K562 (cell line): Measurements from ENCODE around the gene PA2G4. TPM values are rescaled to one million over a fixed set of nuclear protein-coding genes. Genes with fewer than 3 reads are reported as not detected.

Experiments
- BRF1 ChIP-seq: IDR thresholded peaks from 3 replicates; pipeline ENCODE4 v1.6.1; 2011; ENCODE audit warnings: borderline replicate concordance, mild to moderate bottlenecking; ENCODE audit not compliant: insufficient read length; ENCODE audit errors: extremely low read depth
- E2F4 ChIP-seq: sonication (generic); formaldehyde crosslinking; IDR thresholded peaks from 2 replicates; pipeline ENCODE4 v1.8.0; 2022; ENCODE audit warnings: mild to moderate bottlenecking, low read depth, missing genetic modification reagents
- EHMT2 ChIP-seq: fragments of 450-650 bp; IDR thresholded peaks from 2 replicates; pipeline ENCODE4 v1.6.1; 2018; ENCODE audit warnings: antibody characterized with exemption
- ILF3 ChIP-seq: fragments of 450-650 bp; IDR thresholded peaks from 2 replicates; pipeline ENCODE4 v1.6.1; 2018; ENCODE audit warnings: antibody characterized with exemption, mild to moderate bottlenecking, moderate library complexity, borderline replicate concordance
- NR3C1 ChIP-seq: sonication (generic); formaldehyde crosslinking; IDR thresholded peaks from 2 replicates; pipeline ENCODE4 v1.8.1; 2022; ENCODE audit warnings: missing genetic modification reagents
- RFX7 ChIP-seq: fragments of 250-450 bp; sonication (Bioruptor Pico); IDR thresholded peaks from 2 replicates; pipeline ENCODE4 v1.5.1; 2021; ENCODE audit warnings: mild to moderate bottlenecking
- RREB1 ChIP-seq: fragments of 250-450 bp; sonication (Bioruptor Pico); IDR thresholded peaks from 2 replicates; pipeline ENCODE4 v1.4.0; 2020
- SAP30 ChIP-seq: fragments of 200-600 bp; sonication (generic); IDR thresholded peaks from 2 replicates; pipeline ENCODE4 v1.6.1; 2012; ENCODE audit warnings: borderline replicate concordance, low read depth, mild to moderate bottlenecking, moderate library complexity, low read length, control low read depth, inconsistent platforms; ENCODE audit not compliant: insufficient read depth, poor library complexity, severe bottlenecking
- TRIM24 ChIP-seq, 2 experiments: fragments of 450-650 bp; IDR thresholded peaks; 2 replicates each; pipeline ENCODE4 v1.6.1; 2016
- ZNF347 ChIP-seq: fragments of 450-650 bp; formaldehyde crosslinking; IDR thresholded peaks from 2 replicates; pipeline ENCODE4 v1.4.0; 2020; ENCODE audit warnings: low read depth, mild to moderate bottlenecking, moderate library complexity
- polyA plus RNA-seq, 8 experiments: library from polyadenylated mRNA; depleted of rRNA in 4 of 8; stranded (reverse) in 5 of 8; unstranded in 3 of 8; fragments of >200 nt; fragmentation: Nextera tagmentation in 2 of 8; fragmentation: Illumina TruSeq in 1 of 8; extraction: Ambion mirVana in 2 of 8; extraction: Trizol in 1 of 8; gene quantifications; 2 replicates each; pipeline versions ENCODE4 v1.2.1 to v1.2.3, GENCODE V29; 2011 to 2014; ENCODE audit warnings: inconsistent platforms in 1 of 8, missing spikeins in 1 of 8
- total RNA-seq, 7 experiments: library from RNA; depleted of rRNA in 6 of 7; stranded (reverse); fragments of >200 nt in 6 of 7; fragmentation: Illumina TruSeq in 2 of 7; extraction: Trizol in 2 of 7; gene quantifications; 2 replicates each; pipeline versions ENCODE4 v1.2.1 to v1.2.3, GENCODE V29; 2011 to 2021; ENCODE audit warnings: low replicate concordance in 1 of 7
- TF ChIP-seq, protein P1 (sequence below), 2 experiments: fragments of 450-650 bp; IDR thresholded peaks; 2 replicates each; pipeline ENCODE4 v1.6.1; 2016; ENCODE audit warnings: mild to moderate bottlenecking in 2 of 2, borderline replicate concordance in 1 of 2, low read depth in 1 of 2, moderate library complexity in 1 of 2

The PA2G4 gene
- total and polyA plus RNA-seq, 9 of the 15 experiments (the other 6 are each of a cell fraction or from before 2014, with no cell fraction given), result 230 to 925 (median 638) TPM

- TF ChIP-seq ILF3 (peak; percentile 73; the same call in 1 of the 2 replicates), RFX7 (CRISPR knock-in tag) (peak; percentile 61; the same call in 1 of the 2 replicates), NR3C1 (CRISPR knock-in tag) (no peak), TRIM24 (IDR thresholded peaks at IDR 0.05) (peak in 1 of 2 experiments; percentile 24; a peak in 2 of 4 replicates), E2F4 (no peak; the same call in 1 of the 2 replicates), SAP30 (no peak), ZNF347 (CRISPR knock-in tag) (no peak), EHMT2 (no peak), BRF1 (no peak), RREB1 (CRISPR knock-in tag) (no peak)
- TF ChIP-seq, protein P1, sequence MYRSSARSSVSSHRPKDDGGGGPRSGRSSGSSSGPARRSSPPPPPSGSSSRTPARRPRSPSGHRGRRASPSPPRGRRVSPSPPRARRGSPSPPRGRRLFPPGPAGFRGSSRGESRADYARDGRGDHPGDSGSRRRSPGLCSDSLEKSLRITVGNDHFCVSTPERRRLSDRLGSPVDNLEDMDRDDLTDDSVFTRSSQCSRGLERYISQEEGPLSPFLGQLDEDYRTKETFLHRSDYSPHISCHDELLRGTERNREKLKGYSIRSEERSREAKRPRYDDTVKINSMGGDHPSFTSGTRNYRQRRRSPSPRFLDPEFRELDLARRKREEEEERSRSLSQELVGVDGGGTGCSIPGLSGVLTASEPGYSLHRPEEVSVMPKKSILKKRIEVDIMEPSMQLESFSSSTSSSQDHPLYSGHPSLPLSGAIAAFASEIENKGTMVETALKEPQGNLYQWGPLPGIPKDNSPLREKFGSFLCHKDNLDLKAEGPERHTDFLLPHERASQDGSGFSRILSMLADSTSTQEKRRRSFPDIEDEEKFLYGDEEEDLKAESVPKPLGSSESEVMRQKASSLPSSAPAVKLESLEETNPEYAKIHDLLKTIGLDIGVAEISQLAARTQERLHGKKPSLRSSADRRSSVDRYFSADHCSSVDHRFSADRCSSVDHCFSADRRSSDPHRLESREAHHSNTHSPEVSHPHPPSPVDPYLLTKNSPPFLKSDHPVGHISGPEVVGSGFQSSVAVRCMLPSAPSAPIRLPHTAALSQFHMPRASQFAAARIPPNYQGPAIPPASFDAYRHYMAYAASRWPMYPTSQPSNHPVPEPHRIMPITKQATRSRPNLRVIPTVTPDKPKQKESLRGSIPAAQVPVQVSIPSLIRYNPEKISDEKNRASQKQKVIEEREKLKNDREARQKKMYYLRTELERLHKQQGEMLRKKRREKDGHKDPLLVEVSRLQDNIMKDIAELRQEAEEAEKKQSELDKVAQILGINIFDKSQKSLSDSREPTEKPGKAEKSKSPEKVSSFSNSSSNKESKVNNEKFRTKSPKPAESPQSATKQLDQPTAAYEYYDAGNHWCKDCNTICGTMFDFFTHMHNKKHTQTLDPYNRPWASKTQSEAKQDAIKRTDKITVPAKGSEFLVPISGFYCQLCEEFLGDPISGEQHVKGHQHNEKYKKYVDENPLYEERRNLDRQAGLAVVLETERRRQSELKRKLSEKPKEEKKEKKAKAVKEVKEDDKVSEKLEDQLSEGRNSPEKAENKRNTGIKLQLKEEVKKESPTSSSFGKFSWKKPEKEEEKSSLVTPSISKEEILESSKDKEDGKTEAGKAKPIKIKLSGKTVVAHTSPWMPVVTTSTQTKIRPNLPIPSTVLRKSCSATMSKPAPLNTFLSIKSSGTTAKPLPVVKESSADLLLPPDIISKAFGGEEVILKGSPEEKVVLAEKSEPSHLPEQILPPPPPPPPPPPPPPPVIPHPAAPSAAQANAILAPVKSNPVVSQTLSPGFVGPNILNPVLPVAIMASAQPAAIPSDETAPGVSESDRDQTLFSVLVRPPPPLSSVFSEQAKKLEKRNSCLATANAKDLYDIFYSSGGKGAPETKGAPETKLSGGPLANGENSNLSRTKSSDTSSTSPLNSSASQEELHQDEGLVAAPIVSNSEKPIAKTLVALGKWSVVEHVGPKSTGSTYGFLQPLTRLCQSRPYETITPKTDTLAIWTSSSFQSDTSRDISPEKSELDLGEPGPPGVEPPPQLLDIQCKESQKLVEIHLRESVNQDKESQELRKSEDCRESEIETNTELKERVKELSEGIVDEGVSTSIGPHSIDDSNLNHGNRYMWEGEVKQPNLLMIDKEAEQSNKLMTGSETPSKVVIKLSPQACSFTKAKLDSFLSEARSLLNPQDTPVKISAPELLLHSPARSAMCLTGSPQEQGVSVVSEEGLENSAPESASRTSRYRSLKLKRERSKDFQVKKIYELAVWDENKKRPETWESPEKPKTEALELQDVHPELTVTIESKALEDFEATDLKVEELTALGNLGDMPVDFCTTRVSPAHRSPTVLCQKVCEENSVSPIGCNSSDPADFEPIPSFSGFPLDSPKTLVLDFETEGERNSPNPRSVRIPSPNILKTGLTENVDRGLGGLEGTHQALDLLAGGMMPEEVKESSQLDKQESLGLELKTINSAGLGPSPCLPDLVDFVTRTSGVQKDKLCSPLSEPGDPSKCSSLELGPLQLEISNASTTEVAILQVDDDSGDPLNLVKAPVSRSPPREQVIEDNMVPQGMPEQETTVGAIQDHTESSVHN (IDR thresholded peaks at IDR 0.05; ENCODE audit: borderline replicate concordance in 1 of 2, low read depth in 1 of 2), result peak in 1 of 2 experiments; percentile 84; a peak in 2 of 4 replicates
Observed at GRCh38 chr12:56116267-56117081, 12.1 kb downstream of the PA2G4 start, which contains the start of gene RPL41 (continued).
